Measurements from ENCODE around the gene WDR46.

WDR46 gene

GRCh38 chr6:33297956-33298772 is 9.1 kb upstream of the WDR46 start:
- peak overlapping the region; percentile 94 to 97 (median 95) for H3K27ac Mint-ChIP-seq
- TF ChIP-seq, protein P1, sequence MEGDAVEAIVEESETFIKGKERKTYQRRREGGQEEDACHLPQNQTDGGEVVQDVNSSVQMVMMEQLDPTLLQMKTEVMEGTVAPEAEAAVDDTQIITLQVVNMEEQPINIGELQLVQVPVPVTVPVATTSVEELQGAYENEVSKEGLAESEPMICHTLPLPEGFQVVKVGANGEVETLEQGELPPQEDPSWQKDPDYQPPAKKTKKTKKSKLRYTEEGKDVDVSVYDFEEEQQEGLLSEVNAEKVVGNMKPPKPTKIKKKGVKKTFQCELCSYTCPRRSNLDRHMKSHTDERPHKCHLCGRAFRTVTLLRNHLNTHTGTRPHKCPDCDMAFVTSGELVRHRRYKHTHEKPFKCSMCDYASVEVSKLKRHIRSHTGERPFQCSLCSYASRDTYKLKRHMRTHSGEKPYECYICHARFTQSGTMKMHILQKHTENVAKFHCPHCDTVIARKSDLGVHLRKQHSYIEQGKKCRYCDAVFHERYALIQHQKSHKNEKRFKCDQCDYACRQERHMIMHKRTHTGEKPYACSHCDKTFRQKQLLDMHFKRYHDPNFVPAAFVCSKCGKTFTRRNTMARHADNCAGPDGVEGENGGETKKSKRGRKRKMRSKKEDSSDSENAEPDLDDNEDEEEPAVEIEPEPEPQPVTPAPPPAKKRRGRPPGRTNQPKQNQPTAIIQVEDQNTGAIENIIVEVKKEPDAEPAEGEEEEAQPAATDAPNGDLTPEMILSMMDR (IDR thresholded peaks at IDR 0.05; ENCODE audit: unreplicated experiment in 3 of 3) = no peak
- H3K4me1 Mint-ChIP-seq = peaks cover 16% of the 10 kb centered on the region
- H3K9me3 Mint-ChIP-seq = no peaks in the 10 kb centered on the region
- H3K27me3 Mint-ChIP-seq (ENCODE audit: low read depth) = no peaks in the 10 kb centered on the region
- H3K4me3 Mint-ChIP-seq = peak overlapping the region; percentile 93 to 100 (median 96)
- H3K36me3 Mint-ChIP-seq (ENCODE audit: low read depth) = peaks cover 10% of the 10 kb centered on the region

- no peaks in the 10 kb centered on the region for H3K9me3 Mint-ChIP-seq
- peaks cover 15% of the 10 kb centered on the region for H3K36me3 Mint-ChIP-seq (ENCODE audit: low read depth)
- H3K4me1 Mint-ChIP-seq = peaks cover 16% of the 10 kb centered on the region
- H3K27me3 Mint-ChIP-seq (ENCODE audit: low read depth) = no peaks in the 10 kb centered on the region
- peak overlapping the region; percentile 93 to 100 (median 96) for H3K4me3 Mint-ChIP-seq
- peak overlapping the region; percentile 94 to 97 (median 95) for H3K27ac Mint-ChIP-seq
- TF ChIP-seq, protein P1 (IDR thresholded peaks at IDR 0.05; ENCODE audit: unreplicated experiment in 3 of 3) = no peak
Observed at GRCh38 chr6:33297406-33297955, 8.4 kb upstream of the WDR46 start.

- Mint-ChIP-seq H3K4me3 (peak overlapping the region; percentile 93 to 100 (median 96)), H3K9me3 (no peaks in the 10 kb centered on the region), H3K36me3 (ENCODE audit: low read depth) (peaks cover 20% of the 10 kb centered on the region), H3K27me3 (ENCODE audit: low read depth) (no peaks in the 10 kb centered on the region), H3K27ac (peak overlapping the region in 2 of 3 experiments; percentile 74 to 79), H3K4me1 (peaks cover 16% of the 10 kb centered on the region)
- TF ChIP-seq, protein P1 (IDR thresholded peaks at IDR 0.05; ENCODE audit: unreplicated experiment in 3 of 3) = no peak
Observed at GRCh38 chr6:33296797-33297405, 7.9 kb upstream of the WDR46 start.

GRCh38 chr6:33295621-33296369 is 6.8 kb upstream of the WDR46 start:
- Mint-ChIP-seq H3K36me3 (ENCODE audit: low read depth) (peaks cover 15% of the 10 kb centered on the region), H3K4me1 (peaks cover 22% of the 10 kb centered on the region), H3K9me3 (no peaks in the 10 kb centered on the region), H3K27ac (peak overlapping the region in 2 of 3 experiments; percentile 26 to 79), H3K4me3 (peak overlapping the region; percentile 83 to 93 (median 88)), H3K27me3 (ENCODE audit: low read depth) (no peaks in the 10 kb centered on the region)
- TF ChIP-seq, protein P1 (IDR thresholded peaks at IDR 0.05; ENCODE audit: unreplicated experiment in 3 of 3) = no peak

- Mint-ChIP-seq H3K4me3 (peak overlapping the region; percentile 29 to 52 (median 29)), H3K27me3 (ENCODE audit: low read depth) (no peaks in the 10 kb centered on the region), H3K36me3 (ENCODE audit: low read depth) (peaks cover 15% of the 10 kb centered on the region), H3K9me3 (no peaks in the 10 kb centered on the region), H3K4me1 (peaks cover 26% of the 10 kb centered on the region), H3K27ac (no peak overlapping the region)
- TF ChIP-seq, protein P1 (IDR thresholded peaks at IDR 0.05; ENCODE audit: unreplicated experiment in 3 of 3) = no peak
Observed at GRCh38 chr6:33294086-33294823, 5.2 kb upstream of the WDR46 start.
